Measurements from ENCODE around the gene PCSK5.

Gene PCSK5

GRCh38 chr9:75921391-75922127 lies 31.1 kb downstream of the PCSK5 start:
- DNase-seq: no peak
- TF ChIP-seq CTCF (IDR thresholded peaks at IDR 0.05; ENCODE audit: low read length): no peak
- no peak for TF ChIP-seq EZH2phosphoT487 (IDR thresholded peaks at IDR 0.05; ENCODE audit: low read length)
- no peak for TF ChIP-seq EZH2 (optimal IDR thresholded peaks at IDR 0.05; ENCODE audit: low read depth, low read length)
- Histone ChIP-seq H4K20me1 (ENCODE audit: insufficient read depth, low read length) (no peaks in the 10 kb centered on the region), H3K4me2 (ENCODE audit: low read depth, low read length) (no peak overlapping the region), H3K9me3 (replicated peaks; ENCODE audit: insufficient read depth, low read length) (no peaks in the 10 kb centered on the region), H3K9me2 (replicated peaks; ENCODE audit: insufficient read depth, low read length) (no peaks in the 10 kb centered on the region), H3K4me3 (ENCODE audit: low read length) (no peak overlapping the region), H3K36me3 (replicated peaks; ENCODE audit: insufficient read depth, low read length) (no peaks in the 10 kb centered on the region), H3K27me3 (replicated peaks; ENCODE audit: insufficient read depth, low read length) (no peaks in the 10 kb centered on the region), H3F3A (ENCODE audit: insufficient read depth, low read length) (no peaks in the 10 kb centered on the region), H3K79me2 (ENCODE audit: low read length) (no peaks in the 10 kb centered on the region), H3K27ac (ENCODE audit: low read length) (no peak overlapping the region), H3K9ac (ENCODE audit: low read length) (no peak overlapping the region), H3K4me1 (ENCODE audit: low read length) (no peaks in the 10 kb centered on the region), H2AFZ (ENCODE audit: low read length) (no peak overlapping the region)

- no peak for DNase-seq
- H3K4me3 ChIP-seq (ENCODE audit: low read length): no peak overlapping the region
- no peak for TF ChIP-seq CTCF (IDR thresholded peaks at IDR 0.05; ENCODE audit: low read length)
- TF ChIP-seq EZH2phosphoT487 (IDR thresholded peaks at IDR 0.05; ENCODE audit: low read length): no peak
- TF ChIP-seq EZH2 (optimal IDR thresholded peaks at IDR 0.05; ENCODE audit: low read depth, low read length): no peak
- H3K9me3 ChIP-seq (replicated peaks; ENCODE audit: insufficient read depth, low read length): no peaks in the 10 kb centered on the region
- no peaks in the 10 kb centered on the region for H3K36me3 ChIP-seq (replicated peaks; ENCODE audit: insufficient read depth, low read length)
- no peak overlapping the region for H3K27ac ChIP-seq (ENCODE audit: low read length)
- H3K27me3 ChIP-seq (replicated peaks; ENCODE audit: insufficient read depth, low read length): no peaks in the 10 kb centered on the region
- no peaks in the 10 kb centered on the region for H3K4me1 ChIP-seq (ENCODE audit: low read length)
- H3K9me2 ChIP-seq (replicated peaks; ENCODE audit: insufficient read depth, low read length): no peaks in the 10 kb centered on the region
- no peaks in the 10 kb centered on the region for H4K20me1 ChIP-seq (ENCODE audit: insufficient read depth, low read length)
- H2AFZ ChIP-seq (ENCODE audit: low read length): no peak overlapping the region
- H3F3A ChIP-seq (ENCODE audit: insufficient read depth, low read length): no peaks in the 10 kb centered on the region
- H3K9ac ChIP-seq (ENCODE audit: low read length): no peak overlapping the region
- no peaks in the 10 kb centered on the region for H3K79me2 ChIP-seq (ENCODE audit: low read length)
- H3K4me2 ChIP-seq (ENCODE audit: low read depth, low read length): no peak overlapping the region
These were observed 35.9 kb downstream of the PCSK5 start for GRCh38 chr9:75926385-75926784.

GRCh38 chr9:75927356-75927755 lies 36.9 kb downstream of the PCSK5 start:
- no peaks in the 10 kb centered on the region for H3K79me2 ChIP-seq (ENCODE audit: low read length)
- no peaks in the 10 kb centered on the region for H3K27me3 ChIP-seq (replicated peaks; ENCODE audit: insufficient read depth, low read length)
- DNase-seq: no peak
- H3K9me2 ChIP-seq (replicated peaks; ENCODE audit: insufficient read depth, low read length): no peaks in the 10 kb centered on the region
- H3K27ac ChIP-seq (ENCODE audit: low read length): no peak overlapping the region
- no peak overlapping the region for H3K9ac ChIP-seq (ENCODE audit: low read length)
- H2AFZ ChIP-seq (ENCODE audit: low read length): no peak overlapping the region
- H3K4me1 ChIP-seq (ENCODE audit: low read length): no peaks in the 10 kb centered on the region
- H4K20me1 ChIP-seq (ENCODE audit: insufficient read depth, low read length): no peaks in the 10 kb centered on the region
- H3K9me3 ChIP-seq (replicated peaks; ENCODE audit: insufficient read depth, low read length): no peaks in the 10 kb centered on the region
- no peak overlapping the region for H3K4me3 ChIP-seq (ENCODE audit: low read length)
- TF ChIP-seq EZH2 (optimal IDR thresholded peaks at IDR 0.05; ENCODE audit: low read depth, low read length): no peak
- TF ChIP-seq CTCF (IDR thresholded peaks at IDR 0.05; ENCODE audit: low read length): no peak
- TF ChIP-seq EZH2phosphoT487 (IDR thresholded peaks at IDR 0.05; ENCODE audit: low read length): no peak
- H3K4me2 ChIP-seq (ENCODE audit: low read depth, low read length): no peak overlapping the region
- H3F3A ChIP-seq (ENCODE audit: insufficient read depth, low read length): no peaks in the 10 kb centered on the region
- no peaks in the 10 kb centered on the region for H3K36me3 ChIP-seq (replicated peaks; ENCODE audit: insufficient read depth, low read length)
